ENCODE data around the gene SRRM1.

DNA sequence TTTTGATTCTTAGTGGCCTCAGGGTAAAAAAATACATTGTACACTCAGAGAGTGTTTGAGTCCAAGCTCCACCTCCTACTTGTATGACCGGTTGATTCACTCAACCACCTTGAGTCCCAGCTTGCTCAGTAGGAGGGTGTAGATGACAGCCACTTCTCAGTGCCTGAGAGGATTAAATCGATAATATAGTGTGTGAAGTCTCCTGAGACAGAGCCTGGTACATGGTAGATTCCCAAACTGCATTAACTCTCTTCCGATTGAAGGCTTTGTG, 48.8 kb upstream of the SRRM1 start:
- no peak for TF ChIP-seq FOXM1 (IDR thresholded peaks at IDR 0.05; ENCODE audit: borderline replicate concordance)
- TF ChIP-seq L3MBTL2 (conservative IDR thresholded peaks at IDR 0.05), result no peak
- TF ChIP-seq SUZ12 (IDR thresholded peaks at IDR 0.05), result no peak
- TF ChIP-seq FOXA1 (IDR thresholded peaks at IDR 0.05), result no peak
- no peak for TF ChIP-seq TARDBP (IDR thresholded peaks at IDR 0.05)
- no peak for TF ChIP-seq FOXK2 (IDR thresholded peaks at IDR 0.05)
- no peak for TF ChIP-seq ARNT (IDR thresholded peaks at IDR 0.05)
- no peak for TF ChIP-seq BHLHE40 (IDR thresholded peaks at IDR 0.05; ENCODE audit: borderline replicate concordance)
- no peak for TF ChIP-seq PKNOX1 (IDR thresholded peaks at IDR 0.05)
- no peak for TF ChIP-seq LEF1 (IDR thresholded peaks at IDR 0.05; ENCODE audit: borderline replicate concordance)
- TF ChIP-seq ELF4 (IDR thresholded peaks at IDR 0.05), result no peak
- TF ChIP-seq NFRKB (IDR thresholded peaks at IDR 0.05), result no peak
- no peak for TF ChIP-seq SP1 (IDR thresholded peaks at IDR 0.05)
- no peak for TF ChIP-seq HDGF (IDR thresholded peaks at IDR 0.05; ENCODE audit: borderline replicate concordance)

All from HEK293T (cell line).